ENCODE data around the gene CPT1B. TPM values are rescaled to one million over a fixed set of nuclear protein-coding genes. Genes with fewer than 3 reads are reported as not detected.

Gene CPT1B
- total RNA-seq, 1 donor from 2014 or later, result 32.7 TPM

DNA sequence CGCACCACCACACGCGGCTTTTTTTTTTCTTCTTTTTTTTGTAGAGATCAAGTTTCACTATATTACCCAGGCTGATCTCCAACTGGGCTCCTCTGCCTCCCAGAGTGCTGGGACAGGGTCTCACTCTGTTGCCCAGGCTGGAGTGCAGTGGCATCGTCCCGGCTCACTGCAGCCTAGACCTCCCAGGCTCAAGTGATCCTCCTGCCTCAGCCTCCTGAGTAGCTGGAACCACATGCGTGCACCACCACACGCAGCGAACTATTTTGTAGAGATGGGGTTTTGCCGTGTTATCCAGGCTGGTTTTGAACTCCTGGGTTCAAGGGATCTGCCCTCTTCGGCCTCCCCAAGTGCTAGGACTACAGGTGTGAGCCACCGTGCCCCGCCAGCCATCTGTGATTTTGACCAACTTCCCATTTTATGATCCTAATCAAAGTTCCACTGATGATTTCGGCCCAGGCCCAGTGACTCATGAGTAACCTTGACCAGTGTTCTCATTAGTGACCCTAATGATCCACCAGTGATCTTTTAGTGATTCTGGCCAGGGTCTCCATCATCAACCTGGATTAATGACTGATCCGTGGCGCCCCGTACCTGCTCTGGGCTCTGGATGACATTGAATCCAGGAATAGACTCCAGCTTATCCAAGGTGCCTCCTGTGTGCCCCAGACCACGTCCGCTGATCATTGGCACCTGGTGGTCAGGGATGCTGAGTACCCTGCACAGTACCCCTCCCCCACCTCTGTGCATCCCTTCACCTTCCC is 50.1 kb downstream of the CPT1B start:
- FAIRE-seq, result no peak
- H3K27me3 Mint-ChIP-seq (ENCODE audit: low read depth, unreplicated experiment), result peaks cover 6% of the 10 kb centered on the region

DNA sequence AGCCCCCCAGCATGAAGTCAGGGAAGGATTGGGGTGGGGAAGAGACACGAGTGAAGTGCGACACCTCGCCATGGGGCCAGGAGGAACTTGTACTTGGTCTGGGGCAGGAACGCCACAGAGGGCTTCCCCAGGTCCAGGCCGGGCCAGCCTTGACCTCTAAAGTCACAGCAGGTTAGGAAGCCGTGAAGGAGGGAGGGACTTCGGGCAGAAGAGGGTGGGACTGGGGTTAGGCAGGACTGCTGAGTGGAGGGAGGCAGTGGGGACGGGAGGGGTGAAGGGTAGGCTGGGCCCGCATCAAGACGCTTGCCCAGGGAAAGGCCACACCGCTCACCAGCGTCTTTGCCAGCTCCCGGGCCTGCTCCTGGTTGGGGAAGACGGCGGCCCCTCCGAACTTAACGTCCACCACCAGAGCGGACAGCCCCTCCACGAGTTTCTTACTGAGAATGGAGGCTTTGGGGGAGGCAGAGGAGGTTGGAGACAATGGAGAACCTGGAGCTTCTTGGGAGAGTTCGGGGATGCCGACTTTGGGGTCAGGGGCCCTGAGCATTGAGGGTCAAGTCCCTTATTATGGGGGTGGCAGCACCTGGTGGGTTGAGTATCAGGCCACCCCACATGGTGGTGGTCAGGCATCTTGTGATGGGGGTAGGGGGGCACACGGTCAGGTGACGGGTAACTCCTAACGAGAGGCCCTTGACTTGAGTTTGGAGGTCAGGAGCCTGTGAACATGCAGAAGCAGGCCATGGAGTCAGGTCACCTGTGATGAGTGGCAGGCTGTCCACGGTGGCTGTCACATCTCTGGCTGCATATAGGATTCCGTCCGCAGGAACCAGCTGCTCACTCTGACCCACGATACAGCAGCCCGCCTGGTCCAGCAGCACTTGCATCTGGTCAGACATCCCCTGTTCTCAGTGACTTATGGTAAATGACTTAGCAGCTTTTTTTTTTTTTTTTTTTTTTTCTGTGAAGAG is 51.1 kb downstream of the CPT1B start:
- Histone ChIP-seq H3K27ac (ENCODE audit: low read depth, low read length) (no peak overlapping the region), H3K36me3 (ENCODE audit: insufficient read depth, low read length) (no peaks in the 10 kb centered on the region), H3K4me1 (ENCODE audit: insufficient read depth, low read length) (peaks cover 31% of the 10 kb centered on the region), H3K9ac (ENCODE audit: low read length) (peak overlapping the region; percentile 74), H2AFZ (ENCODE audit: low read depth, low read length) (peak overlapping the region; percentile 71), H4K20me1 (ENCODE audit: insufficient read depth, low read length) (peaks cover 42% of the 10 kb centered on the region), H3K9me3 (ENCODE audit: insufficient read depth, low read depth, low read length) (no peaks in the 10 kb centered on the region), H3K79me2 (ENCODE audit: insufficient read depth, low read length) (peaks cover 36% of the 10 kb centered on the region), H3K27me3 (ENCODE audit: insufficient read depth, low read length) (peaks cover 22% of the 10 kb centered on the region), H3K4me2 (ENCODE audit: low read length) (peak overlapping the region; percentile 99), H3K4me3 (ENCODE audit: insufficient read depth, low read depth, low read length) (peak overlapping the region; percentile 72)
- Mint-ChIP-seq H3K9me3 (ENCODE audit: unreplicated experiment) (peaks cover 3% of the 10 kb centered on the region), H3K36me3 (ENCODE audit: low read depth, unreplicated experiment) (peaks cover 7% of the 10 kb centered on the region), H3K27me3 (ENCODE audit: low read depth, unreplicated experiment) (no peaks in the 10 kb centered on the region), H3K4me1 (ENCODE audit: low read depth, unreplicated experiment) (peaks cover 4% of the 10 kb centered on the region), H3K4me3 (ENCODE audit: unreplicated experiment) (peak overlapping the region; percentile 81), H3K27ac (ENCODE audit: unreplicated experiment) (peak overlapping the region; percentile 66)
- FAIRE-seq (no peak), DNase-seq (ENCODE audit: low read depth) (no peak)
- no peak for TF ChIP-seq EZH2 (IDR thresholded peaks at IDR 0.05; ENCODE audit: insufficient read depth, low read length)
- no peak for TF ChIP-seq CTCF (IDR thresholded peaks at IDR 0.05; ENCODE audit: insufficient read depth, low read depth, low read length)

More for the DNA sequence above, 50.1 kb downstream of the CPT1B start:
- Histone ChIP-seq H3K79me2 (ENCODE audit: insufficient read depth, low read length) (peaks cover 28% of the 10 kb centered on the region), H2AFZ (ENCODE audit: low read depth, low read length) (no peak overlapping the region), H3K4me1 (ENCODE audit: insufficient read depth, low read length) (peaks cover 31% of the 10 kb centered on the region), H3K27ac (ENCODE audit: low read depth, low read length) (no peak overlapping the region), H3K36me3 (ENCODE audit: insufficient read depth, low read length) (no peaks in the 10 kb centered on the region), H3K9ac (ENCODE audit: low read length) (no peak overlapping the region), H3K4me2 (ENCODE audit: low read length) (no peak overlapping the region), H3K27me3 (ENCODE audit: insufficient read depth, low read length) (peaks cover 28% of the 10 kb centered on the region), H4K20me1 (ENCODE audit: insufficient read depth, low read length) (peaks cover 34% of the 10 kb centered on the region), H3K9me3 (ENCODE audit: insufficient read depth, low read depth, low read length) (no peaks in the 10 kb centered on the region), H3K4me3 (ENCODE audit: insufficient read depth, low read depth, low read length) (no peak overlapping the region)
- peaks cover 7% of the 10 kb centered on the region for H3K9me3 Mint-ChIP-seq (ENCODE audit: unreplicated experiment)
- H3K36me3 Mint-ChIP-seq (ENCODE audit: low read depth, unreplicated experiment), result peaks cover 7% of the 10 kb centered on the region
- H3K4me1 Mint-ChIP-seq (ENCODE audit: low read depth, unreplicated experiment), result peaks cover 4% of the 10 kb centered on the region
- DNase-seq (ENCODE audit: low read depth), result no peak
- H3K27ac Mint-ChIP-seq (ENCODE audit: unreplicated experiment), result peak overlapping the region; percentile 62
- TF ChIP-seq CTCF (IDR thresholded peaks at IDR 0.05; ENCODE audit: insufficient read depth, low read depth, low read length) (no peak), EZH2 (IDR thresholded peaks at IDR 0.05; ENCODE audit: insufficient read depth, low read length) (no peak)
- peak overlapping the region; percentile 81 for H3K4me3 Mint-ChIP-seq (ENCODE audit: unreplicated experiment)
